GM19043 (cell line): Measurements from ENCODE around the gene TSKU.
"Not testable (repeated sequence)": the region's sequence is repeated elsewhere in the genome, so short reads cannot be mapped to it uniquely, and the experiment has no call there.

ENCODE experiments used
- ATAC-seq: cut with Tn5 transposase; IDR thresholded peaks from one replicate; pipeline ENCODE4 v1.9.1; 2021; ENCODE audit warnings: low read depth; ENCODE audit not compliant: unreplicated experiment

Gene TSKU

GRCh38 chr11:76787271-76787670 lies 4.1 kb downstream of the TSKU start:
- ATAC-seq, result no peak

DNA sequence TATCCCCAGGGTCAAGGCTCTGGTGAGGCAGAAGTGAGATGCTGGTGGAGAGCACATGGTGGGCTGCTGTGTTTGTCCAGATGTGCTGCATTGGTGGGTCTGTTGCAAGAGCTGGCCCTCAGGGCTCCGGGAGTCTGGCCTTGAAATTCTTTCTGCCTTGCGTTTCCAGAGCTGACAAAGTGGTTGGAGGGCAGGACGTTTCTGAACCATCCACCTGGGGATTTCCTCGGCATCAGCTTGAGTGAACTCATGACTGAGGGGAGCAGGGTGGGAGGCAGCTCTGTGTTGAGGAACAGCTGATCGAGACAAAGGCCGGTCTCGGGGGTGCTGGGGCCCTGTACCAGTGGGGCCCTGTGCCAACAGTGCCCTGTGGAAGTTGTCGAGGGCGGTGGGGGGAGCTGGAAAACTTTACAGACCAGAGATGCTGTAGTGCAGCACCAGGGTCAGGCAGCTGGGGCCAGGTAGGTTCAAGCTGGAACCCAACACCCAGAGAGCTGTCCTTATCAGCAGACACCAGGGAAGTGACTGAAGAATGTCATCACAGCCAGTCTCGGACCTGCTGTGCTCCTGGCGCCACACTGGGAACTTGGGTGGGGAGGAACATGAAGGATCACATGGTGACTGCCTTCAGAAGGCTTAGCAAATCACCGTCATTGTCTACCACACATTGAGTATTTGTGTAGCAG lies 4.9 kb downstream of the TSKU start:
- ATAC-seq, result no peak

- no peak for ATAC-seq
These were observed 5.7 kb downstream of the TSKU start for GRCh38 chr11:76788661-76789442.

GRCh38 chr11:76789443-76789719 lies 6.2 kb downstream of the TSKU start:
- ATAC-seq, result no peak

- ATAC-seq, result no peak
These were observed 7.1 kb downstream of the TSKU start for GRCh38 chr11:76790251-76790650.

- ATAC-seq, result not testable (repeated sequence)
These were observed 8.0 kb downstream of the TSKU start for GRCh38 chr11:76791002-76791770.

DNA sequence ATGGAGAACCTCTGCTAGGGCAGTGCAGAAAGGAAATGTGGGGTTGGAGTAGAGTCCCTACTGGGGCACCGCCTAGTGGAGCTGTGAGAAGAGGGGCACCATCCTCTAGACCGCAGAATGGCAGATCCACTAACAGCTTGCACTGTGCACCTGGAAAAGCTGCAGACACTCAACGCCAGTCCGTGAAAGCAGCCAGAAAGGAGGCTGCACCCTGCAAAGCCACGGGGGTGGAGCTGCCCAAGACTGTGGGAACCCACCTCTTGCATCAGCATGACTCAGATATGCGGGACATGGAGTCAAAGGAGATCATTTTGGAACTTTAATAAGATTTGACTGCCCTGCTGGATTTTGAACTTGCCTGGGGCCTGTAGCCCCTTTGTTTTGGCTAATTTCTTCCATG lies 8.7 kb downstream of the TSKU start:
- ATAC-seq, result no peak

GRCh38 chr11:76792505-76793264 lies 9.5 kb downstream of the TSKU start:
- ATAC-seq, result no peak

GRCh38 chr11:76793391-76794291 lies 10.5 kb downstream of the TSKU start:
- no peak for ATAC-seq

- ATAC-seq, result no peak
These were observed 11.5 kb downstream of the TSKU start for GRCh38 chr11:76794371-76795289.

DNA sequence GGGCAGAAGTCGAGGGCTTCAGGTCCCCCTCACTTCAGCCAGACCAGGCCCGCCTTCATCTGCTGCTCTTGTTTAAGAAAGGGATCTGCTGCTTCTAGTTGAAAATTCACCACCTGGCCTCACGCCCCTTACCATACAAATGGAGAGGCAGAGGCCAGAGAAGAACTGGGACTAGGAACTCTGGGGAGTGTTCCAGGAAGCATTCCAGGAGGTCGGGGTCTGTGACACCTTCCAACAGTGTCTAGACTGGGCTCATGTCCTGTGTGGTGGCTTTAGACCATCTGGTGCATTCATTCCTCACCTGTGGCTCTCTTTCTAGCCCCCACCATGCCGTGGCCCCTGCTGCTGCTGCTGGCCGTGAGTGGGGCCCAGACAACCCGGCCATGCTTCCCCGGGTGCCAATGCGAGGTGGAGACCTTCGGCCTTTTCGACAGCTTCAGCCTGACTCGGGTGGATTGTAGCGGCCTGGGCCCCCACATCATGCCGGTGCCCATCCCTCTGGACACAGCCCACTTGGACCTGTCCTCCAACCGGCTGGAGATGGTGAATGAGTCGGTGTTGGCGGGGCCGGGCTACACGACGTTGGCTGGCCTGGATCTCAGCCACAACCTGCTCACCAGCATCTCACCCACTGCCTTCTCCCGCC lies 12.3 kb downstream of the TSKU start:
- no peak for ATAC-seq

GRCh38 chr11:76795936-76796441 lies 12.8 kb downstream of the TSKU start:
- no peak for ATAC-seq

DNA sequence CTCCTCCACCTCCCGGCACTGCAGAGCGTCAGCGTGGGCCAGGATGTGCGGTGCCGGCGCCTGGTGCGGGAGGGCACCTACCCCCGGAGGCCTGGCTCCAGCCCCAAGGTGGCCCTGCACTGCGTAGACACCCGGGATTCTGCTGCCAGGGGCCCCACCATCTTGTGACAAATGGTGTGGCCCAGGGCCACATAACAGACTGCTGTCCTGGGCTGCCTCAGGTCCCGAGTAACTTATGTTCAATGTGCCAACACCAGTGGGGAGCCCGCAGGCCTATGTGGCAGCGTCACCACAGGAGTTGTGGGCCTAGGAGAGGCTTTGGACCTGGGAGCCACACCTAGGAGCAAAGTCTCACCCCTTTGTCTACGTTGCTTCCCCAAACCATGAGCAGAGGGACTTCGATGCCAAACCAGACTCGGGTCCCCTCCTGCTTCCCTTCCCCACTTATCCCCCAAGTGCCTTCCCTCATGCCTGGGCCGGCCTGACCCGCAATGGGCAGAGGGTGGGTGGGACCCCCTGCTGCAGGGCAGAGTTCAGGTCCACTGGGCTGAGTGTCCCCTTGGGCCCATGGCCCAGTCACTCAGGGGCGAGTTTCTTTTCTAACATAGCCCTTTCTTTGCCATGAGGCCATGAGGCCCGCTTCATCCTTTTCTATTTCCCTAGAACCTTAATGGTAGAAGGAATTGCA lies 13.5 kb downstream of the TSKU start:
- no peak for ATAC-seq

DNA sequence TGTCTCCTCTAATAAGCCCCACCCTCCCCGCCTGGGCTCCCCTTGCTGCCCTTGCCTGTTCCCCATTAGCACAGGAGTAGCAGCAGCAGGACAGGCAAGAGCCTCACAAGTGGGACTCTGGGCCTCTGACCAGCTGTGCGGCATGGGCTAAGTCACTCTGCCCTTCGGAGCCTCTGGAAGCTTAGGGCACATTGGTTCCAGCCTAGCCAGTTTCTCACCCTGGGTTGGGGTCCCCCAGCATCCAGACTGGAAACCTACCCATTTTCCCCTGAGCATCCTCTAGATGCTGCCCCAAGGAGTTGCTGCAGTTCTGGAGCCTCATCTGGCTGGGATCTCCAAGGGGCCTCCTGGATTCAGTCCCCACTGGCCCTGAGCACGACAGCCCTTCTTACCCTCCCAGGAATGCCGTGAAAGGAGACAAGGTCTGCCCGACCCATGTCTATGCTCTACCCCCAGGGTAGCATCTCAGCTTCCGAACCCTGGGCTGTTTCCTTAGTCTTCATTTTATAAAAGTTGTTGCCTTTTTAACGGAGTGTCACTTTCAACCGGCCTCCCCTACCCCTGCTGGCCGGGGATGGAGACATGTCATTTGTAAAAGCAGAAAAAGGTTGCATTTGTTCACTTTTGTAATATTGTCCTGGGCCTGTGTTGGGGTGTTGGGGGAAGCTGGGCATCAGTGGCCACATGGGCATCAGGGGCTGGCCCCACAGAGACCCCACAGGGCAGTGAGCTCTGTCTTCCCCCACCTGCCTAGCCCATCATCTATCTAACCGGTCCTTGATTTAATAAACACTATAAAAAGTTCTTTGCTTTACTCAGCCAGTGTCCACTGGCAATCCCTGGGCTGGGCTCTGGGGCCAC lies 14.4 kb downstream of the TSKU start:
- no peak for ATAC-seq

- ATAC-seq, result no peak
These were observed 15.0 kb downstream of the TSKU start for GRCh38 chr11:76798202-76798581.

- ATAC-seq, result no peak
These were observed 15.5 kb downstream of the TSKU start for GRCh38 chr11:76798671-76799065.
